ENCODE measurements around the gene RBM15. TPM values are rescaled to one million over a fixed set of nuclear protein-coding genes. Genes with fewer than 3 reads are reported as not detected.

RBM15 gene
- total and polyA plus RNA-seq, 2 of the 4 experiments (the other 2 are of a cell fraction) = 6.3 to 31.7 TPM

GRCh38 chr1:110393286-110393685, 54.1 kb downstream of the RBM15 start:
- Histone ChIP-seq H3K14ac (replicated peaks; ENCODE audit: low read depth, low read length) (no peak overlapping the region; the same call in 1 of the 2 replicates), H3K36me3 (ENCODE audit: control insufficient read depth, insufficient read depth, low read length) (peaks cover 2% of the 10 kb centered on the region; the same call in 1 of the 2 replicates), H3K4me1 (ENCODE audit: control insufficient read depth, insufficient read depth, low read length) (peaks cover 16% of the 10 kb centered on the region), H3K4me2 (ENCODE audit: low read depth, low read length) (peak overlapping the region; percentile 72; the same call in 1 of the 2 replicates), H3K27ac (ENCODE audit: insufficient read depth, low read length) (peak overlapping the region; percentile 86), H3K9me3 (ENCODE audit: control insufficient read depth, insufficient read depth, low read length) (no peaks in the 10 kb centered on the region), H2AK9ac (replicated peaks; ENCODE audit: low read depth, low read length, poor library complexity) (no peak overlapping the region), H2BK5ac (ENCODE audit: low read depth, low read length, poor library complexity, severe bottlenecking) (peak overlapping the region; percentile 94), H2AK5ac (ENCODE audit: low read depth, low read length) (no peak overlapping the region), H4K8ac (ENCODE audit: low read depth in 2 of 2, low read length in 2 of 2) (peak overlapping the region; percentile 19 to 20; a peak in 2 of 4 replicates), H4K5ac (ENCODE audit: low read depth, low read length) (peak overlapping the region; percentile 87; the same call in 1 of the 2 replicates), H3K27me3 (ENCODE audit: control insufficient read depth, insufficient read depth, low read length) (no peaks in the 10 kb centered on the region), H2BK20ac (ENCODE audit: low read depth, low read length) (peak overlapping the region; percentile 9; the same call in 1 of the 2 replicates), H3K23ac (ENCODE audit: low read depth, low read length) (no peak overlapping the region), H3K4ac (ENCODE audit: low read depth, low read length) (peak overlapping the region; percentile 17; the same call in 1 of the 2 replicates), H2BK15ac (ENCODE audit: low read depth, low read length) (no peak overlapping the region), H3K9me1 (ENCODE audit: insufficient read depth, low read length) (no peaks in the 10 kb centered on the region; the same call in none of the 2 replicates), H4K91ac (ENCODE audit: insufficient read depth, low read depth, low read length) (peak overlapping the region; percentile 20; the same call in 1 of the 2 replicates), H3K18ac (ENCODE audit: low read depth, low read length) (peak overlapping the region; percentile 80; the same call in 1 of the 2 replicates), H3K79me1 (ENCODE audit: low read depth in 1 of 2, low read length in 2 of 2) (peaks cover 0 to 19% of the 10 kb centered on the region in 2 experiments; a peak in 3 of 4 replicates), H3K4me3 (ENCODE audit: insufficient read depth, low read depth, low read length) (no peak overlapping the region), H4K20me1 (ENCODE audit: insufficient read depth, low read length) (peaks cover 3% of the 10 kb centered on the region; the same call in 1 of the 2 replicates), H3K56ac (ENCODE audit: extremely low read depth, insufficient read depth, low read length) (peak overlapping the region; percentile 67; the same call in 1 of the 2 replicates), H2BK120ac (ENCODE audit: low read depth, low read length) (peak overlapping the region; percentile 50), H3K9ac (ENCODE audit: low read depth, low read length) (no peak overlapping the region), H2AFZ (replicated peaks; ENCODE audit: low read length, poor library complexity) (no peak overlapping the region)
- WGBS, 2 experiments (ENCODE audit: extremely low coverage in 2 of 2, insufficient read length in 1 of 2) = no CpG with 5 or more reads among the region's 2 CpGs
- intact Hi-C loops (cut with micrococcal nuclease) (no loop called here), in situ Hi-C loops (cut with MboI; ENCODE audit: low sequenced_read_pairs) (no loop called here), dilution Hi-C loops (cut with HindIII; ENCODE audit: low sequenced_read_pairs, unreplicated experiment) (no loop called here)
- ATAC-seq (ENCODE audit: low read depth) (no peak), DNase-seq (no peak)
- BruUV-seq (replicated peaks) = no TSS peak
- peak; percentile 53 for TF ChIP-seq CEBPB (IDR thresholded peaks at IDR 0.05; ENCODE audit: low read depth, low read length)
- TF ChIP-seq MAZ (IDR thresholded peaks at IDR 0.05; ENCODE audit: borderline replicate concordance, low read depth, low read length) = no peak
- CTCF ChIA-PET = interaction anchor here (0.7 to 1.3 kb wide), 2 partner anchors 49 to 55 kb away, joined by 4 read pairs; no protein-coding TSS in a partner anchor
- POLR2A ChIA-PET (ENCODE audit: unreplicated experiment) = interaction anchor here (0.5 kb wide), 2 partner anchors 9 to 11 kb away, joined by 3 to 6 read pairs; no protein-coding TSS in a partner anchor

Data from IMR-90 (cell line).